Measurements from ENCODE around the gene SERPINI2.

GRCh38 chr3:167489571-167489970 is 15.7 kb upstream of the SERPINI2 start:
- TF ChIP-seq CTCF (IDR thresholded peaks at IDR 0.05) (no peak), POLR2AphosphoS5 (IDR thresholded peaks at IDR 0.05) (no peak), POLR2A (IDR thresholded peaks at IDR 0.05) (no peak)

Data from breast epithelium (tissue), 3 donors.